ENCODE data around the gene FOXM1.

FOXM1 gene, protein sequence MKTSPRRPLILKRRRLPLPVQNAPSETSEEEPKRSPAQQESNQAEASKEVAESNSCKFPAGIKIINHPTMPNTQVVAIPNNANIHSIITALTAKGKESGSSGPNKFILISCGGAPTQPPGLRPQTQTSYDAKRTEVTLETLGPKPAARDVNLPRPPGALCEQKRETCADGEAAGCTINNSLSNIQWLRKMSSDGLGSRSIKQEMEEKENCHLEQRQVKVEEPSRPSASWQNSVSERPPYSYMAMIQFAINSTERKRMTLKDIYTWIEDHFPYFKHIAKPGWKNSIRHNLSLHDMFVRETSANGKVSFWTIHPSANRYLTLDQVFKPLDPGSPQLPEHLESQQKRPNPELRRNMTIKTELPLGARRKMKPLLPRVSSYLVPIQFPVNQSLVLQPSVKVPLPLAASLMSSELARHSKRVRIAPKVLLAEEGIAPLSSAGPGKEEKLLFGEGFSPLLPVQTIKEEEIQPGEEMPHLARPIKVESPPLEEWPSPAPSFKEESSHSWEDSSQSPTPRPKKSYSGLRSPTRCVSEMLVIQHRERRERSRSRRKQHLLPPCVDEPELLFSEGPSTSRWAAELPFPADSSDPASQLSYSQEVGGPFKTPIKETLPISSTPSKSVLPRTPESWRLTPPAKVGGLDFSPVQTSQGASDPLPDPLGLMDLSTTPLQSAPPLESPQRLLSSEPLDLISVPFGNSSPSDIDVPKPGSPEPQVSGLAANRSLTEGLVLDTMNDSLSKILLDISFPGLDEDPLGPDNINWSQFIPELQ

DNA sequence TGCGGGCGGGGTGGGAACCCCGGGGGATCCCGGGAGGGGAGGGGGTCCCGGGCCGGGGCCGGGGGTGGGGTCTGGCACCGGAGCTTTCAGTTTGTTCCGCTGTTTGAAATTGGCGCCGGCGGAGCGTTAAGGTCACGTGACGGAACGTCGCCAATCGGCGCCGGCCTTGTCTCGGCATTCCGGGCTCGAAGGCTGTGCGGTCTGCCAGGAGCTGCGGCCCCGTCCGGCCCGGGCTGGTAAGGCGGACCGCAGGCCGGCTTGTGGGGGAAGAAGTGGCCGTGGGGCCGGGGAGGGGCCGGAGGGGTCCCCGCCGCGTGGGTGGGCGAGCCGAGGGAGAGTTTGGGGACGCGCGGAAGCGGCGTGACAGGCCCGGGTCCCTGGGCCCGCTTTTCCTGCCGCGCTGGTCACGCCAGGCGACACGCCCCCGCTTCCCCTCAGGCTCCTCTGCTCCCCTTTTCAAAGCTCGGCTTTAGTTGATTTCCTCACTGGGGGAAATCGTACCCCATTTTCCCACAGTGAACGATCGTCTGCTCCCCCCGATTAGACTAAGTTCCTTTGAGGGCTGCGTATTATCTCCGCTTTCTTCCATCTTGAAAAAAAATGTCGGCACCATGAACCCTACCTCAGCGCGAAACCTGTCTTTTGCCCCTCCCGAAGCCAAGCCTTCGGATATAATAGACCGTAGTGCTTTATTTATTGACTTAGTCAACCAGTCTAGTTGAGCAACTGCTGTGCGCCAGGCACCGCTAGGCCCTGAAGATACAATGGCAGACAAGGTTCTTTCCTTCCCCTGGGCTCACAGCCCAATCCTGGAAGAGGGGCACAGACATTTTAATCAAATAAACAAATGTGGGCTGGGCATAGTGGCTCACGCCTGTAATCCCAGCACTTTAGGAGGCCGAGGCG lies at the start of gene FOXM1, which contains the start of gene RHNO1:
TSS of gene FOXM1 (minus strand) at position 128 of the 906 bp plus-strand sequence. CDS start 2,696 bp downstream, outside the sequence.
TSS of gene RHNO1 (plus strand) at position 177 of the 906 bp plus-strand sequence. CDS start 8,144 bp downstream, outside the sequence.
- peak; percentile 75 to 91 for DNase-seq

- no peak for DNase-seq
These were observed 48.5 kb upstream of the FOXM1 start for GRCh38 chr12:2925322-2925995.

DNA sequence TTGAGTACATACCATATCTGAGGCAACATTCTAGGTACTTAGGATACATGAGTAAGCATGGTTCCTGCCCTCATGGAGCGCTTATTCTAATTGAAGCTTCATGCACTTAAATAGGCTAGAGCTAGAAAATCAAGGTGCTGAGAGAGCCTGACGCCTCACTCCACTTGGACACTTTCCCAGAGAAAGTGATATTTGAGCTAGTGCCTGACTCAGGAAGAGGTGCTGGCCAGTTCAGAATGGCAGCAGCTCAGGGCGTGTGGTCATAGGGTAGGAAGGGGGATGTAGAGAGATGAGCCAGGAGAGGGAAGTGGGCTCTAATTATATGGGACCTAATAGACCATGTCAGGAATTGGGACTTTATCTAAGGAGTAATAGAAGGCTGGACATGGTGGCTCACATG lies 47.0 kb upstream of the FOXM1 start:
- no peak for DNase-seq

DNA sequence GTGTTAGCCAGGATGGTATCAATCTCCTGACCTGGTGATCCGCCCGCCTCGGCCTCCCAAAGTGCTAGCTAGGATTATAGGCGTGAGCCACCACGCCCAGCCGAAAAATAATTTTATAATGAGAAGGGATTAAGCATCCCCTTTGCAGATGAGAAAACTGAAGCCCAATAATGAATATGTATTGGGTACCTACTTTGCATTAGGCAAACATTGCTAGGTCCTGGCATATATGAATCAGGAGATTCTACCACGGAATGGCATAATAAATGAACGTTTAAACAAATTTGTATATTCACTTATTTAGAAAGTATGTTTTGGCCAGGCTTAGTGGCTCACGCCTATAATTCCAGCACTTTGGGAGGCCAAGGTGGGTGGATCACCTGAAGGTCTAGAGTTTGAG lies 46.1 kb upstream of the FOXM1 start:
- DNase-seq = no peak

GRCh38 chr12:2922329-2922728 lies 45.4 kb upstream of the FOXM1 start:
- no peak for DNase-seq

DNA sequence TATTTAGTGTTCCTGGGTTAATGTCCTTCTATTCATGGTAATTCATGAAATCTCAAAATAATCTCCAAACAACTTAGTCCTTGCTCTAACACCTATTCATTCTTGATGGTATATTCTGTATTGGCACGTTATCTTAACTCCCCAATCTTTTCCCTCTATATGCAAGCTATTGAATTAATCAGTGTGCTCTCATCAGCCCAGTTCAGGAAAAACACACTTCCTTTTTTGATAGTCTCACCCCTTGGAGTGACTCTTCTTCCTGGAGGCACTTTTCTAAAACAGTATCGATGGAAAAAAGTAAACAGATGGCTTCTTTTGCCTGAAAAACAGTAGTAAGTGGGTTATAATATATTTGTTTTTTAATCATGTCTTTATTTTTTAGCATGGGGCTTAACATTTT lies 42.3 kb upstream of the FOXM1 start:
- DNase-seq = no peak

GRCh38 chr12:2912216-2912575 lies 35.2 kb upstream of the FOXM1 start:
- DNase-seq = no peak

DNA sequence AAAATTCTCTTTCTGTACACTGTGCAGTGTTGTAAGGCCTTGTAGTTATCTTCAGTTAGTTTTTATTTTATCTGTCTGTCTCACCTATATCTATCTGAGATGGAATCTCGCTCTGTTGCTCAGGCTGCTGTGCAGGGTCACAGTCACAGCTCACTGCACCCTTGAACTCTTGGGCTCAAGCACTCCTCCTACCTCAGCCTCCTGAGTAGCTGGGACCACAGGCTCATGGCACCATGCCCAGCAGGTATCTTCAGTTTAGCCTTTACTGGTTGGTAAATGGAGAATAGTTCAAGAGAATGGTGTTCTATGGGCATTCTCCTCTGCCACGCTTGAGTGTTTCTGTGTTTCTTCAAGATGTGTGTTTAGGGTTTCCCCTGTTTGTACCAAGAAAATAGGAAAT lies 27.3 kb upstream of the FOXM1 start:
- DNase-seq = no peak

- peak in 1 of 2 experiments; percentile 38 for DNase-seq
These were observed 25.4 kb upstream of the FOXM1 start for GRCh38 chr12:2902272-2902880.

DNA sequence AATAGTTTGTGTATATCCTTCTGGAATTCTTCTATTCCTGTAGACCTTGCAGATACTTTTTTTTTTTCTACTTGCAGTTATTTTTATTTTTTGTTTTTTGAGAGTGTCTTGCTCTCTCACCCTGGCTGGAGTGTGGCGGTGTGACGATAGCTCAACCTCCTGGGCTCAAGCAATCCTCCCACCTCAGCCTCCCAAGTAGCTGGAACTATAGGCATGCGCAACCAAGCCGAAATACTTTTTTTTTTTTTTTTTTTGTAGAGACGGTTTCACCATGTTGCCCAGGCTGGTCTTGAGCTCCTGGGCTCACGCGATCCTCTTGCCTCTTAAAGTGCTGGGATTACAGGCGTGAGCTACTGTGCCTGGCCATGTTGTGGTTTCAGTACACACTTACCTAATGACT lies 23.7 kb upstream of the FOXM1 start:
- no peak for DNase-seq

DNA sequence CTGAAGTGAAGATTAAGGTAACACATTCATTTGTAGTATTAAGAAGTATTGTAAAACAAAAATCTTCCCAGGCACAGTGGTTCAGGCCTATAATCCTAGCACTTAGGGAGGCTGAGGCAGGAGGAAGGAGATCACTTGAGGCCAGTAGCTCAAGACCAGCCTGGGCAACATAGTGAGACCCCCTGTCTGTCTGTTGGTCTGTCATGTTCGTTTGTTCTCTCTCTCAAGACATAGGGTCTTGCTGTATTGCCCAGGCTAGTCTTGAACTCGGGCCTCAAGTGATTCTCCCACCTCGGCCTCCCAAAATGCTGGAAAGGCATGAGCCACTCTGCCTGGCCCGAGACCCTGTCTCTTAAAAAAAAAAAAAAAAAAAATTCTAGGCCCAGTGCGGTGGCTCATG lies 20.4 kb upstream of the FOXM1 start:
- no peak for DNase-seq

GRCh38 chr12:2895511-2895910 lies 18.5 kb upstream of the FOXM1 start:
- no peak for DNase-seq

DNA sequence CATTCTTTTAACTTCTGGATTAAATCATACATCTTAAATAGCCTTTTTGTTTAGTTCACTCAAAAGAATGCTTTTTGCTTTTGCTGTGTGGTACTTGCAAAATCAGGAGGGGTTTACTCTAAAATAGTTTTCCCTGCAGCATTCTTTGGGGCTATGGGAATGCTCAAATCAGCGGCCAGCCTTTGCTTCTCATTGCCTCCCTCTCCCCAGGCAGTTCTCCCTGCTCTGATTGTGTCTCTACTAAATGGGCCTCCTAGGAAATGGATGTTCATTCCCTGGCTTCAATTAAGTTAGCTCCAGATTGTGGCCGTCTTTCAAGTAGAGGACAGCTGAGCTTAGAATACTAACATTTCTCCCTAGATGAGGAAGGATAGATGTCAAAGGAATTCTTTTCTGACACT lies 18.1 kb upstream of the FOXM1 start:
- no peak for DNase-seq

DNA sequence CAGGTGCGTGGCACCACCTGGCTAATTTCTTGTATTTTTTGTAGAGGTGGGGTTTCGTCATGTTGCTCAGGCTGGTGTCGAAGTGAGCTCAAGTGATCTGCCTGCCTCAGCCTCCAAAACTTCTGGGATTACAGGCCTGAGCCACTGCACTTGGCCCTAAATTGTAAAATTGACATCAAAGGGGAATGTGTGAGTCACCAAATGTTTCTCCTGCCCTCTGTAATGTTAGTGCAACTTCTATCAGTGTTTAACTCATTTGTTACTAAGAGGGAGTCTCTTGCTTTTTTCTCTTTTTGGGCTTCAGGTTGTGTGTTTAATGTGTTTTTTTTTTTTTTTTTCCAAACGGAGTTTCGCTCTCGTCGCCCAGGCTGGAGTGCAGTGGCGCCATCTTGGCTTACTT lies 16.0 kb upstream of the FOXM1 start:
- no peak for DNase-seq

DNA sequence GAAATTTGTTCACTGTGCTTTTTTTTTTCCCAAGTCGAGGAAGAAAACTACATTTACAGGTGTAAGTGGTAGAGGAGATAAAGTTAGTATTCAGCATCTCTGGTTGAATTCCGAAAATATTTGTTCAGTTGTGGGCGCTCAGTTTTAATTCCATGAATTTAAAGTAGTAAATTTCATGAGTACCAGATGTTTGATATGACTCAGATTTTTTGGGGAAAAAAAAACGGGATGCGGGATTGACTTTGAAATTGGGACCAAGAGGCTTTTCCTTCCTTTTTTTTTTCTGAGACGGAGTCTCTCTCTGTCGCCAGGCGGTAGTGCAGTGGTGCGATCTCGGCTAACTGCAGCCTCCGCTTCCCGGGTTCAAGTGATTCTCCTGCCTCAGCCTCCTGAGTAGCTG lies 15.3 kb upstream of the FOXM1 start:
- DNase-seq = no peak

- no peak for DNase-seq
These were observed 14.5 kb upstream of the FOXM1 start for GRCh38 chr12:2891240-2892053.

DNA sequence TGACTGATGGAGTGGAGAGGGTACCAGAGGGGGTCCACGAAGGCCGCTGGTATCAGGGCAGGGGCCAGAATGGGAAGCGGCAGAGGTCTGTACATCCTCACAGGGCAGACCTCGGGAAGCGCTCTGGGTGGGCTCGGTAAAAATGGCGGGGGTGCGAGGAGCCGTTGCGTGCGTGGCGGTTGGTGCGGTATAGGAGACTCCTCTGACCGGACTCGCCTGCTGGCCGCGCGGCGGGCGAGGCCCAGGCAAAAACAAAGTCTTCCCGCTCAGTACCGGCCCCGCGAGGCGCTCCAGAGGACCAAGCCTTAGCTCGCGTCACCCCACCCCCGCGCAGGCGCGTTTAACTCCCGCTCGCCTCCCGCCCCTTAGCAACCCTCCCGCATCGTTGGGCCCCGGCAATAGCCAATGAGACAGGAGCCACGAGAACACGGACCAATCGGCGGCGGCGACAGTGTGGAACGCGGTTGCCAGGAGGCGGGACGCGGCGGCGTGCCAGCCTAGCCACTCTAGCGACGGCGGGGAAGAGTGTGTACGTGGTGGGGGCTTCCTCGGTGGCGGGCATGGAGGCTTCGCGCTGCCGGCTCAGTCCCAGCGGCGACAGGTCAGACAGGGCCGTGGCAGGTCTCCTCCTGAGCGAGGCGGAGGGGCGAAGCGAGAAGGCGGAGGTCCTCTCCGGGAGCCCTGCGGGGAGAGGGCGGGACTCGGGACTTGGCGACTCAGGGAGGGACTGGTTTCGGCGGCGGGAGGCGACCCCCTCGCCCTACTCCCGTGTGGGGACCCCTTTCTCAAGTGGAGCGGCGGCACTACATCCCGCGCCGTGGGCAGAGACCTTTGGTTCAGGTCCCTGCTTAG lies 13.6 kb upstream of the FOXM1 start, which contains the start of gene TULP3:
TSS of gene TULP3 (plus strand) at position 504 of the 852 bp plus-strand sequence. CDS start at position 561, 57 bp downstream.
- peak; percentile 98 to 99 for DNase-seq

DNA sequence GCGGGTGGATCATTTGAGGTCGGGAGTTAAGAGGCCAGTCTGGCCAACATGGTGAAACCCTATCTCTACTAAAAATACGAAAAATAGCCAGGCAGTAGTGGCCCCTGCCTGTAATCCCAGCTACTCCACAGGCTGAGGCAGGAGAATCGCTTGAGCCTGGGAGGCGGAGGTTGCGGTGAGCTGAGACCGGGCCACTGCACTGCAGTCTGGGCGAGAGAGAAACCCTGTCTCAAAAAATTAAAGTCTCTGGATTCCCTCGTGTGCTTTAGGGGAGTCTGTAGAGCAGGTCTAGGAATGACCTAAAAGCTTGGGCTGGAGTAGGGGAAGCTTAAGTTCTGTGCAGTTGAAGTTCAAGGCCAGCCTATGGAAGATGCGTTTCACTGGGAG lies 13.0 kb upstream of the FOXM1 start:
- peak in 1 of 2 experiments; percentile 51 for DNase-seq

GRCh38 chr12:2886768-2887450 lies 9.9 kb upstream of the FOXM1 start:
- no peak for DNase-seq
